GM23248 (cell line): ENCODE results near the gene G2E3. TPM values are rescaled to one million over a fixed set of nuclear protein-coding genes. Genes with fewer than 3 reads are reported as not detected.

ENCODE experiments used
- DNase-seq: peaks from one replicate; pipeline ENCODE4 v3.0.0-alpha.2; 2015
- H2AFZ ChIP-seq: fragments of 200-600 bp; sonication (generic); 2 replicates; pipeline ENCODE4 v1.6.1; 2016; ENCODE audit warnings: antibody characterized with exemption
- H3F3A ChIP-seq: fragments of 200-600 bp; sonication (generic); 2 replicates; pipeline ENCODE4 v1.6.1; 2016; ENCODE audit warnings: mild to moderate bottlenecking, antibody characterized with exemption, mixed run types; ENCODE audit not compliant: insufficient read depth
- H3K27ac ChIP-seq: fragments of 200-600 bp; sonication (generic); 2 replicates; pipeline ENCODE4 v1.5.1; 2016; ENCODE audit warnings: mild to moderate bottlenecking
- H3K27me3 ChIP-seq: fragments of 200-600 bp; sonication (generic); replicated peaks from 2 replicates; pipeline ENCODE4 v1.6.1; 2016; ENCODE audit warnings: mild to moderate bottlenecking; ENCODE audit not compliant: insufficient read depth
- H3K36me3 ChIP-seq: fragments of 200-600 bp; sonication (generic); 2 replicates; pipeline ENCODE4 v1.6.1; 2016; ENCODE audit warnings: low read depth, mild to moderate bottlenecking
- H3K4me1 ChIP-seq: fragments of 200-600 bp; sonication (generic); 2 replicates; pipeline ENCODE4 v1.6.1; 2016; ENCODE audit warnings: mild to moderate bottlenecking; ENCODE audit not compliant: insufficient read depth
- H3K4me2 ChIP-seq: fragments of 200-600 bp; sonication (generic); one replicate; pipeline ENCODE4 v1.6.1; 2016; ENCODE audit warnings: mild to moderate bottlenecking; ENCODE audit not compliant: unreplicated experiment
- H3K4me3 ChIP-seq: fragments of 200-600 bp; sonication (generic); 2 replicates; pipeline ENCODE4 v1.5.1; 2016; ENCODE audit warnings: mild to moderate bottlenecking
- H3K79me2 ChIP-seq: fragments of 200-600 bp; sonication (generic); 2 replicates; pipeline ENCODE4 v1.6.1; 2016; ENCODE audit warnings: mild to moderate bottlenecking; ENCODE audit not compliant: insufficient read depth
- H3K9ac ChIP-seq: fragments of 200-600 bp; sonication (generic); 2 replicates; pipeline ENCODE4 v1.6.1; 2016; ENCODE audit warnings: mild to moderate bottlenecking
- H3K9me2 ChIP-seq: fragments of 200-600 bp; sonication (generic); 2 replicates; pipeline ENCODE4 v1.6.1; 2016; ENCODE audit warnings: mixed run types, mild to moderate bottlenecking, moderate library complexity; ENCODE audit not compliant: insufficient read depth
- H3K9me3 ChIP-seq: fragments of 200-600 bp; sonication (generic); one replicate; pipeline ENCODE4 v1.6.1; 2017; ENCODE audit warnings: low read depth
- H4K20me1 ChIP-seq: fragments of 200-600 bp; sonication (generic); 2 replicates; pipeline ENCODE4 v1.6.0; 2016; ENCODE audit not compliant: insufficient read depth
- EZH2 ChIP-seq: fragments of 200-600 bp; sonication (generic); IDR thresholded peaks from 2 replicates; pipeline ENCODE4 v1.6.1; 2018; ENCODE audit warnings: antibody characterized with exemption, mild to moderate bottlenecking; ENCODE audit not compliant: insufficient read depth, poor library complexity, severe bottlenecking
- EZH2phosphoT487 ChIP-seq: fragments of 200-600 bp; sonication (generic); IDR thresholded peaks from 2 replicates; pipeline ENCODE4 v1.6.1; 2018; ENCODE audit warnings: antibody characterized with exemption, moderate library complexity, mild to moderate bottlenecking, low read depth; ENCODE audit not compliant: insufficient read depth
- WGBS, 2 experiments: methylation state at CpG; one replicate each; pipeline ENCODE4 v1.1.6; 2015 to 2017; ENCODE audit warnings: low lambda C conversion rate in 2 of 2, low coverage in 1 of 2; ENCODE audit errors: missing lambda C conversion rate in 2 of 2; 5-methylcytosine and 5-hydroxymethylcytosine counted together
- in situ Hi-C: fragments of 300-500 bp; cut with MboI; formaldehyde crosslinking; loops from 2 replicates; pipeline ENCODE4 v1.15.0; 2020
- polyA plus RNA-seq: library from polyadenylated mRNA; unstranded; fragments of >200 nt; fragmentation: Nextera tagmentation; extraction: Ambion mirVana; gene quantifications from 2 replicates; pipeline ENCODE4 v1.2.1, GENCODE V29; 2016
- total RNA-seq: library from RNA; depleted of rRNA; stranded (reverse); fragments of >200 nt; shearing (Covaris generic); gene quantifications from 2 replicates; pipeline ENCODE4 v1.2.3, GENCODE V29; 2014

The G2E3 gene
- total and polyA plus RNA-seq, 2 experiments from 2014 or later: 11.2 to 26.5 TPM

DNA sequence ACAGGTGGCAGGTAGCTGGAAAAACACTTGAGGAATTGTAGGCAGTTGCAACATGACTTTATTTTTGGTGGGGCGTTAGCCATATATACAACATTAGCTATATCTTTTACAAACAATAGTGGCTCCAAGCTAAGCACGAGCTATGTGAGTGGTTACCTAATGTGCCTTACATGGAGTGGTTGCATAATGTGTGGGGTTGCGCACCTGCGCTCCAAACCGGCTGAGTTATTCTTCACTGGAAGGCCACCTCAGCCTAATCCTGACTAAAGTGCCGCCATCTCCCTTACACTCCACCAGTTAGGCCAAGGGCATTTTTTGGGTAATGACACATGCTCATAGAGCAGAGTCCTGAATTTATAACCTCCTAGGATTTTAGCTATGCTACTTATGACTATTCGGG lies 31.8 kb upstream of the G2E3 start:
- TF ChIP-seq EZH2phosphoT487 (no peak), EZH2 (no peak)
- no peak overlapping the region for H3K9ac ChIP-seq
- H3K4me3 ChIP-seq: no peak overlapping the region
- H3K27me3 ChIP-seq: no peaks in the 10 kb centered on the region
- no peaks in the 10 kb centered on the region for H3K79me2 ChIP-seq
- in situ Hi-C loops: no loop called here
- 79 to 82% methylated on average over 7 of the region's 7 CpGs for WGBS, 2 experiments
- H3F3A ChIP-seq: no peaks in the 10 kb centered on the region
- H4K20me1 ChIP-seq: no peaks in the 10 kb centered on the region
- H3K4me2 ChIP-seq: no peak overlapping the region
- H3K36me3 ChIP-seq: no peaks in the 10 kb centered on the region
- no peaks in the 10 kb centered on the region for H3K4me1 ChIP-seq
- H3K9me3 ChIP-seq: no peaks in the 10 kb centered on the region
- H2AFZ ChIP-seq: no peak overlapping the region
- no peak for DNase-seq
- H3K9me2 ChIP-seq: no peaks in the 10 kb centered on the region
- H3K27ac ChIP-seq: no peak overlapping the region

DNA sequence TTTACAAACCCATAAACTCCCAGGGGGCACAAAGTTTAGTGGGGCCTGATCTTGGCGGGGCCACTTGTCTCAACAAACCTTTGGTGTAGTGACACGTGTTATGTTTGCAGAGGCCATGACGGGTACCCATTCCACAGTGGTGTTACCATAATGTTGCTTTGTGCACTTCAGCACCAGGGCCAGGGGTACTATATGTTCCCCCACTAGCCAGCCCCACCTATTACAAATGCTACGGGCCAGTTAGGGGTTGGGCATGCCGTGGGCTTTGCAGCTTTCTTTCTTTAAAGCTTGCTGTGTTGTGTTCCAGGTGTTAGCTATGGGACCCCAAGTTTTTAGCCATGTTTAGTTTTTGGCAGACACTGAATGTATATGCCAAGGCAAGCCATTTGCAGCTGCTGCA lies 30.8 kb upstream of the G2E3 start:
- Histone ChIP-seq H3K27ac (no peak overlapping the region), H3K79me2 (no peaks in the 10 kb centered on the region), H3K9ac (no peak overlapping the region), H2AFZ (no peak overlapping the region), H4K20me1 (no peaks in the 10 kb centered on the region), H3K9me3 (no peaks in the 10 kb centered on the region), H3K27me3 (no peaks in the 10 kb centered on the region), H3F3A (no peaks in the 10 kb centered on the region), H3K36me3 (no peaks in the 10 kb centered on the region), H3K4me3 (no peak overlapping the region), H3K9me2 (no peaks in the 10 kb centered on the region), H3K4me1 (no peaks in the 10 kb centered on the region), H3K4me2 (no peak overlapping the region)
- no peak for TF ChIP-seq EZH2phosphoT487
- TF ChIP-seq EZH2: no peak
- DNase-seq: peak; percentile 5
- in situ Hi-C loops: no loop called here
- 43 to 46% methylated on average over 5 of the region's 5 CpGs for WGBS, 2 experiments

DNA sequence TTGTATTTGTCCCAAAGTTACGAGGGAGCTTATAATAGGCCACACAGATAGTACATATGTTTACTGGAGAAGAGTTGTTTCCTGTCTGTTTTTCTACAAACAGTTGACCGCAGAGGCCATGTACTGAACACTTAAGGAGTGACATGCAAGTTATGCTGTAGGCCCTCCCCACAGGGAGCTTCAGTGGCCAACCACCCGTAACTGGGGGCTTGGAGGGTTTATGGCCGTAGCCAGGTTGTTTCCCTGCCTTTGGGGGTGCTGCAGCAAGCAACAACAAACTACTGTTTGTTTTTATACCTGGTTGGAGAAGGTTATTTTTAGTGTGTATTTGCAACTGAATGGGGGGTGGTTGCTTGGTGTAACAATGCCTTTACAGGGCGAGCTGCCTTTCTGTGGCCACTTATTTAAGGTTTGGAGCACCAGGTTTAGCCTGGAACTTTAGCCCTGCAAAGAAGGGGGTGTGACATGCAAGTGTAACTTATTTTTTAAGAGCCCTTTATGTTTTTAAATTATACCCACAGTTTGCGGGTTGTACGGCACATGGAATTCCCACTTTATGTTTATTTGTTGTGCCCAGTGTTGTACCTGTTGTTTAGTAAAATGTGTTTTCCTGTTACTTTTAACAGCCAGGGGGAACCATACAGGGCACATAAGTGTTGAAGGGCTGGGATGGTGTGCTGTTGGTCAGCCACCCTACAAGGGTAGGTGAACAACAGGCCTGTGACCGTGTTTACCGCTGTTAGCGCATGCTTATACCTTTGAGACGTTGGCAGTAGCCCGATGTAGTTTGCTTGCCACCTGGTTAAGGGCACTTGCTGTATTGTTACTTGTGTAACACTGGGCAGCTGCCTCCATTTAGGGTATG lies 29.9 kb upstream of the G2E3 start:
- Histone ChIP-seq H4K20me1 (no peaks in the 10 kb centered on the region), H3F3A (no peaks in the 10 kb centered on the region), H3K4me1 (no peaks in the 10 kb centered on the region), H3K36me3 (no peaks in the 10 kb centered on the region), H3K9me2 (no peaks in the 10 kb centered on the region), H3K27me3 (no peaks in the 10 kb centered on the region), H2AFZ (no peak overlapping the region), H3K79me2 (no peaks in the 10 kb centered on the region), H3K4me3 (no peak overlapping the region), H3K9me3 (no peaks in the 10 kb centered on the region), H3K4me2 (no peak overlapping the region), H3K9ac (no peak overlapping the region), H3K27ac (no peak overlapping the region)
- 67 to 72% methylated on average over 12 of the region's 12 CpGs for WGBS, 2 experiments
- TF ChIP-seq EZH2phosphoT487 (no peak), EZH2 (no peak)
- in situ Hi-C loops: no loop called here
- no peak for DNase-seq

DNA sequence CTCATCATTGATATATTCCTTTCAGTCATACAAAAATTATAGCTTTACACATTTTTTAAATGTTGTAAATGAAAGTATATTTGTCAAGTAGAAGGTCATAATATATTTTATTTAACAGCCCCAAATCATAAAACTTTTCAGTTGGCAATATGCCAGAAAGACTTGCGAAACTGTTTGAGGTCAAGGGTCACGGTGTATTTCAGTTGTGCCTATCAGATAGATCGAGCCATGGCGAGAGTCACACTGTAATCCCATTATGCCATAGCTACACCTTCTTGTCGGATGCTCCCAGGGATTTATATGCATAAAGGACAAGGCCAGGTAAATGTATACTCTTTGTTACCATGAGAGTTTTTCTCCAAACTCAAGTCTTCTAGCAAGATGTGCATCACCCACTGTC lies 26.7 kb upstream of the G2E3 start:
- Histone ChIP-seq H3K27ac (no peak overlapping the region), H3K4me3 (no peak overlapping the region), H3K4me1 (no peaks in the 10 kb centered on the region), H2AFZ (no peak overlapping the region), H3K36me3 (no peaks in the 10 kb centered on the region), H3F3A (no peaks in the 10 kb centered on the region), H3K9ac (no peak overlapping the region), H3K9me2 (no peaks in the 10 kb centered on the region), H3K9me3 (no peaks in the 10 kb centered on the region), H3K27me3 (no peaks in the 10 kb centered on the region), H3K4me2 (no peak overlapping the region), H3K79me2 (no peaks in the 10 kb centered on the region), H4K20me1 (no peaks in the 10 kb centered on the region)
- in situ Hi-C loops: no loop called here
- 65 to 80% methylated on average over 5 of the region's 5 CpGs for WGBS, 2 experiments
- TF ChIP-seq EZH2: no peak
- TF ChIP-seq EZH2phosphoT487: no peak
- DNase-seq: no peak

DNA sequence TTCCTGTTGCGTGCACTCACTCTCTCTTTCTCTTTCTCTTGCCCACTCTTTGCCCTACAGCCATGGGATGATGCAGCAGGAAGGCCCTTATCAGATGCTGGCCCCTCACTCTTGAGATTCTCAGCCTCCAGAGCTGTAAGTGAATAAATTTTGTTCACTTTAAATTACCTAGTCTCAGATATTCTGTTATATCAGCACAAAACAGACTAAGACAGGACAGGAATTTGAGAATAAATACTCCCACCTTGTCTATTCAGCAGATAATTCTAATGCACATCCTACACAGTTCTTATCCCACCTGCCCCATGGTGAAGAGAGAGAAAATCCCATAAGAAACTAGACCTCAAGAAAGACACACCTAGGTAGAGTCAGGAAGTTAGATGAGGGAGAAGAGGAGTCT lies 25.8 kb upstream of the G2E3 start:
- Histone ChIP-seq H3F3A (no peaks in the 10 kb centered on the region), H3K27me3 (no peaks in the 10 kb centered on the region), H3K4me2 (no peak overlapping the region), H3K4me1 (no peaks in the 10 kb centered on the region), H3K27ac (no peak overlapping the region), H3K9me3 (no peaks in the 10 kb centered on the region), H3K79me2 (no peaks in the 10 kb centered on the region), H4K20me1 (no peaks in the 10 kb centered on the region), H3K9me2 (no peaks in the 10 kb centered on the region), H3K4me3 (no peak overlapping the region), H3K9ac (no peak overlapping the region), H3K36me3 (no peaks in the 10 kb centered on the region), H2AFZ (no peak overlapping the region)
- TF ChIP-seq EZH2phosphoT487 (no peak), EZH2 (no peak)
- in situ Hi-C loops: no loop called here
- no peak for DNase-seq
- 100% methylated on average over 1 of the region's 1 CpG for WGBS, 2 experiments
